GM23338 (cell line): ENCODE data around the gene AJUBA.
"Not testable (repeated sequence)": the region's sequence is repeated elsewhere in the genome, so short reads cannot be mapped to it uniquely, and the experiment has no call there.

Experiments used
- CREB1 ChIP-seq: fragments of 250-450 bp; sonication (Bioruptor Pico); IDR thresholded peaks from 2 replicates; pipeline ENCODE4 v1.5.0; 2020; ENCODE audit warnings: low read depth, mild to moderate bottlenecking, moderate library complexity
- ETS1 ChIP-seq: IDR thresholded peaks from 2 replicates; pipeline ENCODE4 v1.6.1; 2016; ENCODE audit warnings: antibody characterized with exemption
- EZH2 ChIP-seq: fragments of 200-600 bp; sonication (generic); IDR thresholded peaks from one replicate; pipeline ENCODE4 v1.8.0; 2017; ENCODE audit warnings: antibody characterized with exemption, mild to moderate bottlenecking, low read depth; ENCODE audit not compliant: unreplicated experiment
- EZH2phosphoT487 ChIP-seq: fragments of 200-600 bp; sonication (generic); IDR thresholded peaks from one replicate; pipeline ENCODE4 v1.8.1; 2018; ENCODE audit warnings: antibody characterized with exemption; ENCODE audit not compliant: unreplicated experiment
- POLR2AphosphoS5 ChIP-seq: IDR thresholded peaks from 2 replicates; pipeline ENCODE4 v1.6.1; 2016; ENCODE audit warnings: antibody characterized with exemption, low read depth
- STAT1 ChIP-seq: IDR thresholded peaks from one replicate; pipeline ENCODE4 v1.6.1; 2016; ENCODE audit warnings: antibody characterized with exemption; ENCODE audit not compliant: unreplicated experiment
- ZNF114 ChIP-seq: fragments of 250-450 bp; sonication (Bioruptor Pico); IDR thresholded peaks from 2 replicates; pipeline ENCODE4 v1.5.0; 2020; ENCODE audit warnings: mild to moderate bottlenecking, moderate library complexity
- TF ChIP-seq, protein P1 (sequence below), 2 experiments: fragments of 200-600 bp in 1 of 2; sonication (generic) in 1 of 2; conservative IDR thresholded peaks; 2 replicates each; pipeline versions ENCODE4 v1.5.1 to v1.6.1; 2016 to 2017; ENCODE audit warnings: antibody characterized with exemption in 2 of 2, low read depth in 2 of 2, mild to moderate bottlenecking in 2 of 2, moderate library complexity in 1 of 2
- TF ChIP-seq, protein P2 (sequence below): IDR thresholded peaks from one replicate; pipeline ENCODE4 v1.6.1; 2018; ENCODE audit warnings: antibody characterized with exemption; ENCODE audit not compliant: unreplicated experiment

DNA sequence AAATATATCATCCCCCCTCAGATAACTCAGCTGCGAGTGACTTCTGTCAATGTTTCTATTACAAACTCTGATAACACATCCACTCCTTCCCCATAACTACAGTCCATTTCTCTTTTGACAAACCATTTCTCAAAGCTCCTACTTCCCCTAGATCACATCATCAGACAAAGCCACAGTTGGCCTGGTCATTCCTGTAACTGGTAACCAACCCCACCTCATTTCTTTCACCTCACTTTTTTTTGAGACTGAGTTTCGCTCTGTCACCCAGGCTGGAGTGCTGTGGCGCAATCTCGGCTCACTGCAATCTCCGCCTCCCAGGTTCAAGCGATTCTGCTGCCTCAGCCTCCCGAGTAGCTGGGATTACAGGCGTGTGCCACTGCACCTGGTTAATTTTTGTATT is 30.6 kb downstream of the AJUBA start:
- TF ChIP-seq, protein P1, sequence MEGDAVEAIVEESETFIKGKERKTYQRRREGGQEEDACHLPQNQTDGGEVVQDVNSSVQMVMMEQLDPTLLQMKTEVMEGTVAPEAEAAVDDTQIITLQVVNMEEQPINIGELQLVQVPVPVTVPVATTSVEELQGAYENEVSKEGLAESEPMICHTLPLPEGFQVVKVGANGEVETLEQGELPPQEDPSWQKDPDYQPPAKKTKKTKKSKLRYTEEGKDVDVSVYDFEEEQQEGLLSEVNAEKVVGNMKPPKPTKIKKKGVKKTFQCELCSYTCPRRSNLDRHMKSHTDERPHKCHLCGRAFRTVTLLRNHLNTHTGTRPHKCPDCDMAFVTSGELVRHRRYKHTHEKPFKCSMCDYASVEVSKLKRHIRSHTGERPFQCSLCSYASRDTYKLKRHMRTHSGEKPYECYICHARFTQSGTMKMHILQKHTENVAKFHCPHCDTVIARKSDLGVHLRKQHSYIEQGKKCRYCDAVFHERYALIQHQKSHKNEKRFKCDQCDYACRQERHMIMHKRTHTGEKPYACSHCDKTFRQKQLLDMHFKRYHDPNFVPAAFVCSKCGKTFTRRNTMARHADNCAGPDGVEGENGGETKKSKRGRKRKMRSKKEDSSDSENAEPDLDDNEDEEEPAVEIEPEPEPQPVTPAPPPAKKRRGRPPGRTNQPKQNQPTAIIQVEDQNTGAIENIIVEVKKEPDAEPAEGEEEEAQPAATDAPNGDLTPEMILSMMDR (conservative IDR thresholded peaks at IDR 0.05; ENCODE audit: low read depth in 2 of 2): not testable (repeated sequence)
- not testable (repeated sequence) for TF ChIP-seq EZH2; ETS1; POLR2AphosphoS5; STAT1; EZH2phosphoT487; ZNF114 (CRISPR knock-in tag); CREB1 (CRISPR knock-in tag)
- TF ChIP-seq, protein P2, sequence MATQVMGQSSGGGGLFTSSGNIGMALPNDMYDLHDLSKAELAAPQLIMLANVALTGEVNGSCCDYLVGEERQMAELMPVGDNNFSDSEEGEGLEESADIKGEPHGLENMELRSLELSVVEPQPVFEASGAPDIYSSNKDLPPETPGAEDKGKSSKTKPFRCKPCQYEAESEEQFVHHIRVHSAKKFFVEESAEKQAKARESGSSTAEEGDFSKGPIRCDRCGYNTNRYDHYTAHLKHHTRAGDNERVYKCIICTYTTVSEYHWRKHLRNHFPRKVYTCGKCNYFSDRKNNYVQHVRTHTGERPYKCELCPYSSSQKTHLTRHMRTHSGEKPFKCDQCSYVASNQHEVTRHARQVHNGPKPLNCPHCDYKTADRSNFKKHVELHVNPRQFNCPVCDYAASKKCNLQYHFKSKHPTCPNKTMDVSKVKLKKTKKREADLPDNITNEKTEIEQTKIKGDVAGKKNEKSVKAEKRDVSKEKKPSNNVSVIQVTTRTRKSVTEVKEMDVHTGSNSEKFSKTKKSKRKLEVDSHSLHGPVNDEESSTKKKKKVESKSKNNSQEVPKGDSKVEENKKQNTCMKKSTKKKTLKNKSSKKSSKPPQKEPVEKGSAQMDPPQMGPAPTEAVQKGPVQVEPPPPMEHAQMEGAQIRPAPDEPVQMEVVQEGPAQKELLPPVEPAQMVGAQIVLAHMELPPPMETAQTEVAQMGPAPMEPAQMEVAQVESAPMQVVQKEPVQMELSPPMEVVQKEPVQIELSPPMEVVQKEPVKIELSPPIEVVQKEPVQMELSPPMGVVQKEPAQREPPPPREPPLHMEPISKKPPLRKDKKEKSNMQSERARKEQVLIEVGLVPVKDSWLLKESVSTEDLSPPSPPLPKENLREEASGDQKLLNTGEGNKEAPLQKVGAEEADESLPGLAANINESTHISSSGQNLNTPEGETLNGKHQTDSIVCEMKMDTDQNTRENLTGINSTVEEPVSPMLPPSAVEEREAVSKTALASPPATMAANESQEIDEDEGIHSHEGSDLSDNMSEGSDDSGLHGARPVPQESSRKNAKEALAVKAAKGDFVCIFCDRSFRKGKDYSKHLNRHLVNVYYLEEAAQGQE: not testable (repeated sequence)
